Fibroblast of mammary gland (primary cell): ENCODE results near the gene GNPAT.

Source experiments
- DNase-seq: peaks from one replicate; pipeline ENCODE4 v3.0.0-alpha.2; 2010; ENCODE audit warnings: low read depth
- H3K4me3 ChIP-seq: 2 replicates; pipeline ENCODE4 v1.5.1; 2011; ENCODE audit warnings: low read depth, mild to moderate bottlenecking, low read length, moderate library complexity; ENCODE audit not compliant: control insufficient read depth
- CTCF ChIP-seq: conservative IDR thresholded peaks from 2 replicates; pipeline ENCODE4 v1.5.1; 2011; ENCODE audit warnings: low read depth, low read length, inconsistent platforms; ENCODE audit not compliant: control insufficient read depth, insufficient read depth

The GNPAT gene

GRCh38 chr1:231213831-231214573 lies 27.0 kb upstream of the GNPAT start:
- H3K4me3 ChIP-seq, result no peak overlapping the region
- no peak for DNase-seq
- TF ChIP-seq CTCF, result no peak

GRCh38 chr1:231214918-231215680 lies 25.9 kb upstream of the GNPAT start:
- no peak for TF ChIP-seq CTCF
- DNase-seq, result no peak
- no peak overlapping the region for H3K4me3 ChIP-seq

- no peak for TF ChIP-seq CTCF
- H3K4me3 ChIP-seq, result no peak overlapping the region
- no peak for DNase-seq
Measured at GRCh38 chr1:231215681-231216385, 25.2 kb upstream of the GNPAT start.

- DNase-seq, result no peak
- H3K4me3 ChIP-seq, result no peak overlapping the region
- no peak for TF ChIP-seq CTCF
Measured at GRCh38 chr1:231216498-231216897, 24.5 kb upstream of the GNPAT start.

- TF ChIP-seq CTCF, result no peak
Measured at GRCh38 chr1:231217056-231217455, 24.0 kb upstream of the GNPAT start.

GRCh38 chr1:231218078-231218477 lies 22.9 kb upstream of the GNPAT start:
- no peak for DNase-seq
- no peak for TF ChIP-seq CTCF
- H3K4me3 ChIP-seq, result no peak overlapping the region

More at GRCh38 chr1:231217056-231217455, 24.0 kb upstream of the GNPAT start:
- DNase-seq, result no peak
- H3K4me3 ChIP-seq, result no peak overlapping the region
